HG03039 (cell line): ENCODE measurements around the gene SNAP29.

Experiments used
- ATAC-seq: cut with Tn5 transposase; IDR thresholded peaks from one replicate; pipeline ENCODE4 v1.9.1; 2021; ENCODE audit warnings: mild to moderate bottlenecking, moderate library complexity; ENCODE audit not compliant: unreplicated experiment

The SNAP29 gene

DNA sequence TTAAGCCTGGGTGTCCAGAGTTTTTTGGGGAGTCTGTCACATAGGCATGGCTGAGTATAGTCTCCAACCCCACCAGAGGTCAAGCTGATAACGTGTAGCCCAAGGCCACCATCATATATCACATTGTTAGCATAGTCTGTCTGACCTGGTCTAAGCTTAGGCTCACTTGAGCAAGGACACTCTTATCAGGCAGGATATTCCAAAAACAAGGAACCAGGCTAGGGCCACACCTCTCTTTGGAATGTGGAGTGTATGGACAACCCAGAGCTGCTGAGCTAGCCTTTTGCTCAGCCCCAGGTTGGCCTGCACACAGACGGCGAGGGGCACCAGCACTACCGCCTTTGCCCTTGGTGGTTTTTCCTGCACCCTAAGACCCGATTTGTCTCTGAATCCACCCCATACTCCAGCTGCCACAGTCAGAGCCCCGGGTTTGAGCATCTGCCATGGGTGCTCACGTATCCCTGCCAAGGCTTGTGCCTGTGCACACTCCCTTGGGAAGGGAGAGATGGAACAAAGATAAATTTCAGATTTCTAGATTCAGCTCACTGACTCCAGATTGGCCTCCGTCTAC, 7.2 kb downstream of the SNAP29 start:
- ATAC-seq, result no peak

DNA sequence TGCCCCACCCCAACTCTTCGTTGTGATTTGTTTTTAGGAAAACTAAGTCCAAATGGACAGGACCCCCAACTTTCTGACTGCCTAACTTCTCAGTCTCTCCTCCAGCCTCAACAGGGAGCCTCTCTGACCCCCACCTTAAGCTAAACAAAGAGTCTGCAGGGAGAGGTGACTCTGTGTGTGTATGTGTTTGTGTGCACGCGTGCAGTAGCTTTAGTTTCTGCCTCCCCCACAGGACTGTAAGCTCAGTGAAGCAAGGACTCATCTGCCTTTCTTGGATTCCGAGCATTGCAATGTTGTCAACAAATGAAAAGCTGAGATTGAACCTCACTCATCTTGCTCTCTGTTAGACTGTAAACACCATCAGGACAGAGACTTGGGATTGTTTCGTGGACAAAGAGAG, 7.9 kb downstream of the SNAP29 start:
- ATAC-seq, result no peak

DNA sequence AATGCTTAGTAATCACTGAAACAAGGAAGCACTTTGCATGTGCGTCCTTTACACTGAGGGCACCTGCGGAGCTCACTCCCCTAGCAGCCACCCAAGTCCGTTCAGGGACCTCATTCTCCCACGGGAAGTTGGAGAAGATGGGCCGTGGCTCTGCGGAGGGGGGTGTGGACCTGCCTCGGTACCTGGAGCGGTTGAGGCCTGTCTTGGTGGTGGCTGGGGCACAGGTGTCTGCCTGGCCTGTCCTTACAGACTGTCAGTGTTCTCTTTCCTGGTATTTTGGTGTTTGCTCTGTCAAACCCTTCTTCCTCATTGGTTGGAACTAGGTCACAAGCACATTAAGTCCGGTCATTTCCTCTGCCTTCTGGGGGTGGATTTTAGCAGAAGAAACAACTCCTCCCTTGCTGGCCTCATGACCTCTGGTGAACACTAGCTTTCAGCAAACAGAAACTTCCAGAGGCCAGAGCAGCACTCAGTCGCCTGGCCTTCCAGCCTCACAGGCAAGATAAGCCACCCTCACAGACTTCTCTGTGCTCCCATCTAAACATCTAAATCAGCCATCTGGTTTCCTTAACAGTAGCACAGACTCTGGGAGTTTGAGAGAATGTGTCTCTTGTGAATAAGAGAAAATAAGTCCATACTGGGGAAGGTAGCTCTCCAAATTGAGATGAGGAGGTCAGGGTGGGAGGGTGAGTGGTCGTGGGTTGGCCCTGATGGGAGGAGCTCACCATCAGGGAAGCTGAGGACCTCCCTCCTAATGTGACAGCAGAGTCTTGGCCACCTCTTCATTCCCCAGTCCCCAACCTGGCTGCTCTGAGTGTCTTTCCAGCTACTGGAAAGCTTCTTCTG, 8.6 kb downstream of the SNAP29 start:
- no peak for ATAC-seq

DNA sequence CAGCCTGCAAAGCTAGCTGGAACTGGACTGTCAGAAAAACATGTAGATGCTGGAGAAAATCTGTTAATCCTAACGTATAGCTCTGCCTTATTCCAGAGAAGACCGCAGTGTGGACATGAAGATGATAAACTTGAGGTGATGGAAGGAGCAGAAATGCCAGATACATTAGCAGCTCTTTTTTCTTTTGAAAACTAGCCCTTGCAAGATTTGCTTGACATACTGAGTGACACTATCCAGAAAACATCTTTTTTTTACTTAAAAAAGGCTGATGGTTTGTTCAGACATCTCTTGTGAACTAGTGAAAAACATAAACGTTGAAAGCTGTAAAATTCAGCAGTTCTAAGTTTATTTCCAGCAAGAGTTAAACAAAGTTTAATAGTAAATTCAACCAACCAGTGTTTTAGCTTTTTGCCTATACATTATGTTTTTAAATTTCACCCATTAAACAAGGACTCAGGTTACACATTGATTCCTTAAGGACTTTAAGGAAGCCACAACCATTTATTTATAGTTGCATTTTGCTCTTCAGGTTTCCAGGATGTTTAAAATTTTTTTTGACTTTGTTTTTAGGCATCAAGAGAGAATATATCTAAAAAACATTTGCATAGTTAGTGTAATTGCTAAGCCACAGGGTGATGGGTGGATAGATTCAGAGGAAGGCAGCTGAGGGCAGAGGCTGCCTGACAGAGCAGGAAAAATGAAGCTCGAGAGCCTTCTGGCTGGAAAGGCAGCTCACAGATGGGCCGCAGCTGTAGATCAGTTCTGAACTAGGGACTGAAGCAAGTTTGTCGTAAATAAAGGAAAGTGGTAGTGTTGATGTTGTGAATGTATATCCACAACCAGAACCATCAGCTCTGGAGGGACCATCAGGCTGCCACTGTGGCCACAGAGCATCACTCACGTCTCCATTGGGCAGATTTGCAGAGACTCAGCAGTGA, 9.5 kb downstream of the SNAP29 start:
- no peak for ATAC-seq

DNA sequence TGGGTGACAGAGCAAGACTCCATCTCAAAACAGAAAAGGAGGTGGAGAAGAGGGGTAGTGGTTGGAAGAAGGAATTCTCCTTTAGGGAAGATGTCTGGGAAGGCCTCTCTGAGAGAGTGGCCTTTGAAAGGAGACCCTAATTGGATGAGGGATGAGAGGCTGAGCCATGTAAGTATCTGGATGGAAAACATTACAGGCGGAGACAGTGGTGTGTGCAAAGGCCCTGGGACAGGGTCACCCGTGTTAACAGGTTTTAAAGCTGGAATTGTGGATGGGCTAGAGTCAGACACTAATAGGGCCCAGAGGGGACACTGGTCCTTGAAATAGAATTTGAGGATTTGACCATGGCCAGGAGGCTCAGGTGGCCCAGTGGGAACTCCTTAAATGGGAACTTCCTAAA, 10.4 kb downstream of the SNAP29 start:
- no peak for ATAC-seq

DNA sequence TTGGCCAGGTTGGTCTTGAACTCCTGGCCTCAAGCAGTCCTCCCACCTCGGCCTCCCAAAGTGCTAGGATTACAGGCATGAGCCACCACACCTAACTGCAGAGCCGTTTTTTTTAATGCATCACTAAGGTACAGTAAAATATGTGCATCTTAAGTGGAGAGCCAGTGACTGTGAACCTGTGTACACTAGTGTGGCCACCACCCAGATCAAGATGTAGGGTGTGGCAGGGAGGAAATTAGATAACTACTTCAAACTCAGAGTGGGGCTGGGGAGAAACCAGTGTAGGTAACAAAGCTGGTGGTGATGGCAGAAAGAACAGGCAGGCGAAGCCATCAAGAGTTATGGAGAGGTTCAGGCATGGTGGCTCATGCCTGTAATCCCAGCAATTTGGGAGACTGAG, 14.4 kb downstream of the SNAP29 start:
- no peak for ATAC-seq

DNA sequence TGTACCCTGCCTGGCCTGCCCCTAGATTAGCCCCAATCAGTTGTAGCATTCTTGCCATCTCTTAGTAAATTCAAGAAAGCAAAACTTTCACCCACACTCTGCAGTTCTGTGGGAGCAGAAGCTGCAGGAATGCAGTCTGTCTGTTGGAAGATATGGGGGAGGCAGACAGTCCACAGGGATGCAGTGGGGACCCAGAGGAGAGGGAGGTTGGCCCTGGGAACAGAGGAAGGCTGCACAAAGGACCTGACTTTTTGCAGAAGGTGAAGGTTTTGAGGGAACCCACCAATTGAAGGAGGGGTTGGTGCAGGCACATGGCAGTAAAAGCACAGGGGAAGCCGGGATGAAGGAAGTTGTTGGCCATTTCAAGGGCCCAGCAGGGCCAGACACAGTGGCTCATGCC, 16.5 kb downstream of the SNAP29 start:
- no peak for ATAC-seq

DNA sequence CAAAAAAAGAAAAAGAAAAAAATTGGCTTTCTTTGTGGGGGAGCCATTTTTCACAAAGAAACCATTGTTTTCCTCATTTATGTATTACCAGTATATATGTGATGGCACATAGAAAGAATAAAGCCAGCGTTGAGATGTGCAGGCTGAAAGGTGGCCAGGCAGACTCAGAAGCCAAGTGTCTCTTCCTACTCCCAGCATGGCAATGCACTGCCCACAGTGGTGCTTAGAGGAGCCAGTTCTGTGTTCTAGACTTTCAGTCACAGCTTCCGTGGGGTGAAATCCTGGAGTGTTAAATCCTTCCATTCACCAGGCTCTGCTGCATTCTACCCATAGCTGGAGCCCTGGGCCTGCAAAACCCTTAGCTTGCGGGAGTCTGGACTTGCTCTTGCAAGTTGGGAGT, 18.9 kb downstream of the SNAP29 start:
- ATAC-seq, result no peak

GRCh38 chr22:20881231-20881630, 22.4 kb downstream of the SNAP29 start:
- no peak for ATAC-seq

GRCh38 chr22:20881869-20882815, 23.3 kb downstream of the SNAP29 start:
- ATAC-seq, result no peak

DNA sequence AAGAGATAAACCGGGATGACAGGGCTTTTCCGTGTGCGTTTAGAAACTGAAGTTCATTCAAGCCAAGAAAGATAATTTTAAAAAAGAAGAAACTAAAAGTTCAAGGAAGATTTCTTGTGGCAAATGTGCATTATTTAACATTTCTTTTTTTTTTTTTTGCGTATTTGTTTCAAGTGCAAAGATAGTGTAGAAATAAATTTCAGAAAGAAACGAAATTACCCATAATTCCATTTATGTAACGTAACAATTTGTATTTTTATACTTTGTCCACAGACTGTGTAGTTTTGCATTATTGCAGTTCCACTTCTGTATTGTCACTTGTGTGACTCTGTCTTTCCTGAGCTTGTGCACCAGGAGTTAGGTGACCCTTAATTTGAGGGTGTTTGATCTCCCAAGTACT, 24.0 kb downstream of the SNAP29 start:
- ATAC-seq, result no peak

DNA sequence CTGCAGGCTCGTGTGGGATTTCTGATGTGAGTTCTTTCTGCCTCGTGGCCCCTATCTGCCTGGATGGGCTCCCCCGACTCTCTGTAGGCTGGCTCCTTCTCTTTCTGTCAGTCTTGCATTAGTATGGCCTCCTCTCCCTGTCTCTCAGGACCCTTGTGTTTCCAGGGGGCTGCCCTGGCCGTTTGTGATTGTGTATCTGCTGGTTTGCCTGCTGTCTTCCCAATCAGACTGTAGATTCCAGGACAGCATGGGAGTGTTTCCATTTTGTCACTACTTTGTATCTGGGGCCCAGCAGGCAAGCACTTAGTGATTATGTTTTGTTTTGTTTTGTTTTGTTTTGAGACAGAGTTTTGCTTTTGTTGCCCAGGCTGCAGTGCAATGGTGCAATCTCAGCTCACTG, 25.6 kb downstream of the SNAP29 start:
- no peak for ATAC-seq

DNA sequence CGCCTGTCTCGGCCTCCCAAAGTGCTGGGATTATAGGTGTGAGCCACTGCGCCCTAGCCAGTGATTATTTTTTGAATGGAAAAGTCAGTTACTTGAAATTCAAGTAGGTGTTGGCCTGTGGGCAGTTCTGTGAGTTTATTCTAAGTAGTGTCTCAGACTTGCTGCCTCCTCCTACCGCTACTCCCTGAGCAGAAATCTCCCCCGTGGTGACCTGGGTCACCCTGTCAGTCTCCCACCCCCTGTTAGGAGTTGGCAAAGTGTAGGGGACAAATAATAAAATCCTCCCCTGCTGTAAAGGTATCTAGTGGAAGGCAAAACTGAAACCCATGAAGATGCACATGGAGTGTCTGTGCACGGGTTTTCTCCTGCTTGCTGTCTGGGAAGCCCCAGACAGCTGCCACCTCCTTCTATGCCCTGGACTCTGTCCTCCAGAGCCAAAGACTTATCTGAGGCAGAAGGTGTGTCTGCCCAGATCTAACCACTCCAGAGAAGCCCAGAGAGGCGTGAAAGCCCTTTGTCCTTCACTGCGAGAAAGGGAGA, 26.3 kb downstream of the SNAP29 start:
- ATAC-seq, result no peak

DNA sequence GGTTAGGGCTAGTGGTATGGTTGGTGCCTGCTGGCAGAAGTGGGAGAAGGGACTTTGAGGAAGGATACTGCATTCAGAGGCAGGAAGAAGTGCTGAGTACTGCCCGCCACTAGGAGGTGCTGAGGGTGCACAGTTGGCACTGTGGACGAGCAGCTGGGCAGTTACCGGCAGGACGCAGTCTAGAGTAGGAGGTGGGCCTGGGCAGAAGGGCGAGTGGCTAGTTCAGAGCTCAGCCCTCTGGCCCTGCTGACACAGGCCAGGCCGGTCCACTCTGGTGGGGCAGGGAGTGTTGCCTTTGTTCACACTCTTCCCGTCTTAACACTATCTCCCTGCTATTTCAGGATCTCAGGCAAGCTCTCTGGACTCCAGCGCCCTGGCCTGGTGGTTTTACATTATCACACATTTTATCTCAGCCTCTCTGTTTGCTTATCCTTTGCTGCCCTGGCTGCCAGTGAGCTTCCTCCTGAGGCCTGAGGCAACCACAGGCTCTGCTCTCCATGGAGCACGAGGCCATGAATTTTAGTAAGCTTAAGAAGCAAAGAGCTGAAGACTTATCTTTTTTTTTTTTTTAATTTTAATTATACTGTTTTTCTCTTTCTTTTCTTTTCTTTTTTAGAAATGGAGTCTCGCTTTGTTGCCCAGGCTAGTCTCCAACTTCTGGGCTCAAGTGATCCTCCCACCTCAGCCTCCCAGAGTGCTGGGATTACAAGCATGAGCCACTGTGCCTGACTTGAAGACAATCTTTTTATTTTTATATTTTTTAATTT, 26.9 kb downstream of the SNAP29 start:
- no peak for ATAC-seq

- ATAC-seq, result no peak
Observed at GRCh38 chr22:20887375-20887774, 28.6 kb downstream of the SNAP29 start.

- no peak for ATAC-seq
Observed at GRCh38 chr22:20889025-20889704, 30.4 kb downstream of the SNAP29 start.

- ATAC-seq, result no peak
Observed at GRCh38 chr22:20889904-20890540, 31.2 kb downstream of the SNAP29 start.

GRCh38 chr22:20890975-20891374, 32.2 kb downstream of the SNAP29 start:
- ATAC-seq, result no peak
